Skeletal muscle tissue (tissue), 4 donors: ENCODE results near the gene CALHM1. TPM values are rescaled to one million over a fixed set of nuclear protein-coding genes. Genes with fewer than 3 reads are reported as not detected.

Experiments
- H3K27ac ChIP-seq: one replicate; pipeline ENCODE4 v1.7.0; 2013; ENCODE audit warnings: mild to moderate bottlenecking, low read depth, low read length, inconsistent platforms
- H3K27me3 ChIP-seq, 3 donors: one replicate each; pipeline ENCODE4 v1.7.0; 2013; ENCODE audit warnings: low read length in 3 of 3; ENCODE audit not compliant: control insufficient read depth in 3 of 3, insufficient read depth in 3 of 3
- H3K36me3 ChIP-seq, 3 donors: one replicate each; pipeline ENCODE4 v1.7.0; 2013; ENCODE audit warnings: low read length in 3 of 3; ENCODE audit not compliant: control insufficient read depth in 3 of 3, insufficient read depth in 3 of 3
- H3K4me1 ChIP-seq, 3 donors: one replicate each; pipeline ENCODE4 v1.7.0; 2013; ENCODE audit warnings: low read length in 3 of 3, mild to moderate bottlenecking in 3 of 3; ENCODE audit not compliant: control insufficient read depth in 3 of 3, insufficient read depth in 3 of 3
- H3K4me3 ChIP-seq, 3 donors: one replicate each; pipeline ENCODE4 v1.7.0; 2013; ENCODE audit warnings: low read length in 3 of 3
- H3K9ac ChIP-seq, 3 donors: one replicate each; pipeline ENCODE4 v1.7.0; 2013; ENCODE audit warnings: low read length in 3 of 3, mild to moderate bottlenecking in 3 of 3, moderate library complexity in 2 of 3, low read depth in 1 of 3
- H3K9me3 ChIP-seq, 3 donors: one replicate each; pipeline ENCODE4 v1.7.0; 2013; ENCODE audit warnings: low read length in 3 of 3; ENCODE audit not compliant: control insufficient read depth in 3 of 3
- total RNA-seq: library from RNA; depleted of rRNA; stranded (reverse); fragments of >200 nt; gene quantifications from one replicate; pipeline ENCODE4 v1.2.3, GENCODE V29; 2014
- donor health status: Osteomylitis.

Gene CALHM1
- total RNA-seq, 1 donor from 2014 or later, result not detected

DNA sequence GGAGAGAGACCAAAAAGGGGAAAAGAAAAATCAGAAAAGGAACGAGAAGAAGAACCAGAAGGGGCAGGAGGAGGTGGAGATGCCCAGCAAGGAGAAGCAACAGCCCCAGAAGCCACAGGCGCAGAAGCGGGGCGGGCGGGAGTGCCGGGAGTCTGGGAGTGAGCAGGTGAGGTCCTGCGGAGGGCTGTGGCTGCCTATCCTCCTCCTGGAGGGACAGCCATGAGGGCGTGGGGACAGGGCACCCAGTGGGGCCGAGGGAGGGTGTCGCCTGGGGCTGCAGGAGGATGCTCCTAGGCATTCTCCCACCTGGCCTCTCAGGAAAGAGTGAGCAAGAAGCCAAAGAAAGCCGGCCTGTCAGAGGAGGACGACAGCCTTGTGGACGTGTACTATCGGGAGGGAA is 18.3 kb downstream of the CALHM1 start:
- Histone ChIP-seq H3K9ac (no peak overlapping the region), H3K4me3 (no peak overlapping the region), H3K36me3 (peaks cover 73 to 84% (median 79%) of the 10 kb centered on the region in 3 donors), H3K27ac (no peak overlapping the region), H3K4me1 (peaks cover 29 to 38% (median 34%) of the 10 kb centered on the region in 3 donors), H3K9me3 (no peaks in the 10 kb centered on the region), H3K27me3 (no peaks in the 10 kb centered on the region)

DNA sequence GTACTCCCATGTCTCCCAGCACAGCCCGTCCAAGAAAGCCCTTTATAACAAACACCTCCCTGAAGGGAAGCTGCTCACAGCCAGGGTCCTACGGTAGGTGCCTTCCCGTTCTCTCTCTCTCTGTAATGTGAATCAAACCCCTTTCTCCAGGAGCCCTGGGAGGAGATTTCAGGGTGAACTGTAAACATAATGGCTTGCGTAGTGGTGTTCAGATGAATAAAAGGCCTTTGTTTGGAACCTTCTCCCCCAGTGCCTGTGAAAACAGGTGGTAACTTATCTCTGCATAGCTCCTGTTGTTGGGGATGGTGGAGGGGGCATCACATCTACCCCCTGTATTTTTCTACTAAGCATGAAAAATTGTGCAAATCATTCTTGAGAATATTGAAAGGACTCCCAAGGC is 18.9 kb downstream of the CALHM1 start:
- Histone ChIP-seq H3K4me1 (peaks cover 24 to 32% (median 28%) of the 10 kb centered on the region in 3 donors), H3K9me3 (no peaks in the 10 kb centered on the region), H3K27me3 (no peaks in the 10 kb centered on the region), H3K9ac (no peak overlapping the region), H3K27ac (no peak overlapping the region), H3K36me3 (peaks cover 67 to 81% (median 75%) of the 10 kb centered on the region in 3 donors), H3K4me3 (no peak overlapping the region)

- H3K27ac ChIP-seq, result peak overlapping the region; percentile 22
- H3K27me3 ChIP-seq, result no peaks in the 10 kb centered on the region
- no peak overlapping the region for H3K9ac ChIP-seq
- peaks cover 0 to 3% (median 2%) of the 10 kb centered on the region in 3 donors for H3K4me1 ChIP-seq
- no peak overlapping the region for H3K4me3 ChIP-seq
- no peaks in the 10 kb centered on the region for H3K9me3 ChIP-seq
- H3K36me3 ChIP-seq, result peaks cover 32 to 54% (median 54%) of the 10 kb centered on the region in 3 donors
These were observed 24.8 kb downstream of the CALHM1 start for GRCh38 chr10:103433858-103434257.

- H3K4me1 ChIP-seq, result peaks cover 0 to 3% (median 2%) of the 10 kb centered on the region in 3 donors
- no peak overlapping the region for H3K9ac ChIP-seq
- H3K36me3 ChIP-seq, result peaks cover 23 to 39% (median 37%) of the 10 kb centered on the region in 3 donors
- no peak overlapping the region for H3K4me3 ChIP-seq
- H3K27ac ChIP-seq, result no peak overlapping the region
- H3K27me3 ChIP-seq, result no peaks in the 10 kb centered on the region
- H3K9me3 ChIP-seq, result no peaks in the 10 kb centered on the region
These were observed 26.8 kb downstream of the CALHM1 start for GRCh38 chr10:103431902-103432301.

DNA sequence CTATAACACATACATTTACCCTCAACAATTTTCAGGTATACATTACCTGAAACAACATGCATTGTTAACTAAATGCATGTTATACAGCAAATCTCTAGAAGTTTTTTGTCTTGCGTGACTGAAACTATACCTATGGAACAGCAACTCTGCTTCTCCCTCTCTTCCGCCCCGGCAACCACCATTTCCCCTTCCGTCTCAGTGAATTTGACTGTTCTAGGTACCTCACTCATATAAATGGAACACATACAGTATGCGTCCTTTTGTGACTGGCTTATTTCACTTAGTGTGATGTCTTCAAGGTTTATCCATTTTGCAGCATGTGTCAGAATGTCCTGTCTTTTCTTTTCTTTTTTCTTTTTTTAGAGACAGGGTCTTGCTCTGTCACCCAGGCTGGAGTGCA is 29.1 kb downstream of the CALHM1 start:
- peaks cover 0 to 3% (median under 1%) of the 10 kb centered on the region in 3 donors for H3K4me1 ChIP-seq
- H3K4me3 ChIP-seq, result no peak overlapping the region
- no peaks in the 10 kb centered on the region for H3K27me3 ChIP-seq
- H3K27ac ChIP-seq, result no peak overlapping the region
- H3K9ac ChIP-seq, result no peak overlapping the region
- H3K9me3 ChIP-seq, result no peaks in the 10 kb centered on the region
- H3K36me3 ChIP-seq, result peaks cover 28 to 37% (median 36%) of the 10 kb centered on the region in 3 donors

GRCh38 chr10:103428989-103429643 is 29.6 kb downstream of the CALHM1 start:
- Histone ChIP-seq H3K4me1 (no peaks in the 10 kb centered on the region), H3K27ac (no peak overlapping the region)

GRCh38 chr10:103427866-103428265 is 30.8 kb downstream of the CALHM1 start:
- Histone ChIP-seq H3K9me3 (no peaks in the 10 kb centered on the region), H3K36me3 (peaks cover 36 to 46% (median 43%) of the 10 kb centered on the region in 3 donors), H3K27ac (no peak overlapping the region), H3K9ac (no peak overlapping the region), H3K4me1 (no peaks in the 10 kb centered on the region), H3K4me3 (no peak overlapping the region), H3K27me3 (no peaks in the 10 kb centered on the region)

More at GRCh38 chr10:103428989-103429643, 29.6 kb downstream of the CALHM1 start:
- no peaks in the 10 kb centered on the region for H3K9me3 ChIP-seq
- H3K9ac ChIP-seq, result no peak overlapping the region
- no peak overlapping the region for H3K4me3 ChIP-seq
- H3K36me3 ChIP-seq, result peaks cover 26 to 37% (median 36%) of the 10 kb centered on the region in 3 donors
- no peaks in the 10 kb centered on the region for H3K27me3 ChIP-seq

DNA sequence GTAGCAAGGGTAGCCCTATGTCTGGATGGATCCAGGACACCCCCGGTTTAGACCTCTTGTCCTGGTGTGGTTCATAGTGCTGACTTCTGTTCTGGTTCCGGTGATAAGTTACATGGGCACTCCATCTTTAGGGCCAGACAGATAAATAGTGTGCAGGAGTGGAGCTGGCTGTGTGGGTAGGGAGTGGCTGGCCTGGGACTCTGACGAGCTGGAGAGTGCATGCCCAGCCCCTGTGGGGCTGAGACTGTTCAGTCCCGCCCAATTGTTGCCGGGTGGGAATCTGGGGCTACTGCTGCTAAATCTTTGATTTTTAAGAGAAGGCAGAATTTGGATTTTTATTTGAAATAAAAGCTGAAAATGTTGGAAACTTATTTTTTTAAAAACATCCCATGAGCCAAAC is 35.0 kb downstream of the CALHM1 start:
- H3K36me3 ChIP-seq, result peaks cover 56 to 58% (median 57%) of the 10 kb centered on the region in 3 donors
- no peak overlapping the region for H3K9ac ChIP-seq
- no peak overlapping the region for H3K4me3 ChIP-seq
- no peaks in the 10 kb centered on the region for H3K27me3 ChIP-seq
- H3K4me1 ChIP-seq, result no peaks in the 10 kb centered on the region
- H3K9me3 ChIP-seq, result no peaks in the 10 kb centered on the region
- no peak overlapping the region for H3K27ac ChIP-seq

GRCh38 chr10:103419101-103419500 is 39.6 kb downstream of the CALHM1 start:
- no peak overlapping the region for H3K9ac ChIP-seq
- peaks cover 76 to 86% (median 84%) of the 10 kb centered on the region in 3 donors for H3K36me3 ChIP-seq
- H3K4me3 ChIP-seq, result no peak overlapping the region
- H3K27me3 ChIP-seq, result no peaks in the 10 kb centered on the region
- no peaks in the 10 kb centered on the region for H3K4me1 ChIP-seq
- no peaks in the 10 kb centered on the region for H3K9me3 ChIP-seq
- H3K27ac ChIP-seq, result no peak overlapping the region

GRCh38 chr10:103417601-103418000 is 41.1 kb downstream of the CALHM1 start:
- no peaks in the 10 kb centered on the region for H3K9me3 ChIP-seq
- peaks cover 78 to 89% (median 84%) of the 10 kb centered on the region in 3 donors for H3K36me3 ChIP-seq
- H3K4me3 ChIP-seq, result no peak overlapping the region
- no peak overlapping the region for H3K9ac ChIP-seq
- H3K27ac ChIP-seq, result no peak overlapping the region
- H3K4me1 ChIP-seq, result no peaks in the 10 kb centered on the region
- no peaks in the 10 kb centered on the region for H3K27me3 ChIP-seq
